Breast epithelium (tissue), 3 donors: ENCODE results near the gene ZPR1.

Source experiments
- CTCF ChIP-seq, 3 donors: fragments of 450-650 bp; IDR thresholded peaks; one replicate each; pipeline ENCODE4 v1.5.1; 2016 to 2017; ENCODE audit warnings: antibody characterized with exemption in 3 of 3, mild to moderate bottlenecking in 3 of 3, moderate library complexity in 3 of 3
- POLR2A ChIP-seq: fragments of 450-650 bp; IDR thresholded peaks from one replicate; pipeline ENCODE4 v1.6.1; 2016; ENCODE audit warnings: antibody characterized with exemption, mild to moderate bottlenecking, moderate library complexity
- POLR2AphosphoS5 ChIP-seq, 3 donors: sonication (generic); formaldehyde crosslinking; IDR thresholded peaks; one replicate each; pipeline ENCODE4 v1.6.1; 2017; ENCODE audit warnings: antibody characterized with exemption in 3 of 3

- no peak for TF ChIP-seq CTCF (IDR thresholded peaks at IDR 0.05)
- TF ChIP-seq POLR2A = no peak
- TF ChIP-seq POLR2AphosphoS5 (IDR thresholded peaks at IDR 0.05) = no peak
Observed at GRCh38 chr11:116800610-116801009, 12.8 kb upstream of the ZPR1 start.
